HG03432 (cell line): Measurements from ENCODE around the gene DDX27.

Experiments
- ATAC-seq: cut with Tn5 transposase; IDR thresholded peaks from one replicate; pipeline ENCODE4 v1.9.1; 2021; ENCODE audit warnings: mild to moderate bottlenecking, moderate library complexity; ENCODE audit not compliant: unreplicated experiment

The DDX27 gene

DNA sequence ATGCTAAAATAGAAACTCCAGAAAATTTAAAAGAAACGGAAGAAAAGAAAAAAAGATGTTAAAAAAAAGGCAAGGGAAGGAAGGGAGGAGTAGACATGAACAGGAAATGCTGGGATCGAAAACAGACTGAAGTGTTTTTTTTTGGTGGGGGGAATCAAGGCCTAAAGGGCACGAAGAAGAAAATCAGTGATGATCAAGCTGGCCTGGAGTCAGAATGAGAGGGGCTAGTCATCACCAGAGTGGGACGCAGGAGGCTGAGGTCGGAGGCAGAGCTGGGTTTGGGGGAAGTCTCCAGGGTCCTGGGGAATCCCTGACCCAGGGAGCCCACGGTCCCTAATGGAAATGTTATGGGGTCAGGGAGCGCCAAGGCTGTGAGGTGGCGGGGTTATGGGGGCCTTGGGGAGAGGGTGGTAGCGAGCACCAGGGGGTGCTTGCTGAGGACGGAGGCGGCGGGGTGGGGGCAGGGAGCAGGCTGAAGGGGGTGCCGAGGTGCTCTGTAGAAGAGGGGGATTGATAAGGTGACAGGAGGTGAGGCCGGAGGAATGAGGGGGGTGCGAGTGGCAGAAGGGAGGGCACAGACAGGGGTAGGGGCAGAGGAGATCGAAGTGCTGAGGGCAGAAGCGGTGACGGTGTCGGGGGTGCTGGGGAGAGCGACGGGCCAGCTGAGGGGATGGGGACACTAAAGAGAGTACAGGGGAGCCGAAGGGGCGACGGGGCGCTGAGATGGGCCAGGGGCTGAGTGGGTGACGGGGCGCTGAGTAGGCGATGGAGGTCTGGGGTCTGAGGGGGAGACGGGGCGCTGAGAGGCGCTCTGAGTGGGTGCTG, 58.0 kb downstream of the DDX27 start:
- no peak for ATAC-seq

DNA sequence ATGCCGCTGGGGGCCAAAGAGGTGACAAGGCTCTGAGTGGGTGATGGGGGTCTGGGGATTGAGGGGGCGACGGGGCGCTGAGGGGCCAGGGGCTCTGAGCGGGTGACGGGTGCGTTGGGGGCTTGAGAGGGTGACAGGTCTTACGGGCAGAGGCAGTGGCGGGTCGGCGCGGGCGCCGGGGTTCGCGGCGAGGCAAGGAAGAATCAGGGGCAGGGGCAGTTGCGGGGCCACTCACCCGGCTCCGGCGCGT, 58.5 kb downstream of the DDX27 start:
- ATAC-seq = no peak

DNA sequence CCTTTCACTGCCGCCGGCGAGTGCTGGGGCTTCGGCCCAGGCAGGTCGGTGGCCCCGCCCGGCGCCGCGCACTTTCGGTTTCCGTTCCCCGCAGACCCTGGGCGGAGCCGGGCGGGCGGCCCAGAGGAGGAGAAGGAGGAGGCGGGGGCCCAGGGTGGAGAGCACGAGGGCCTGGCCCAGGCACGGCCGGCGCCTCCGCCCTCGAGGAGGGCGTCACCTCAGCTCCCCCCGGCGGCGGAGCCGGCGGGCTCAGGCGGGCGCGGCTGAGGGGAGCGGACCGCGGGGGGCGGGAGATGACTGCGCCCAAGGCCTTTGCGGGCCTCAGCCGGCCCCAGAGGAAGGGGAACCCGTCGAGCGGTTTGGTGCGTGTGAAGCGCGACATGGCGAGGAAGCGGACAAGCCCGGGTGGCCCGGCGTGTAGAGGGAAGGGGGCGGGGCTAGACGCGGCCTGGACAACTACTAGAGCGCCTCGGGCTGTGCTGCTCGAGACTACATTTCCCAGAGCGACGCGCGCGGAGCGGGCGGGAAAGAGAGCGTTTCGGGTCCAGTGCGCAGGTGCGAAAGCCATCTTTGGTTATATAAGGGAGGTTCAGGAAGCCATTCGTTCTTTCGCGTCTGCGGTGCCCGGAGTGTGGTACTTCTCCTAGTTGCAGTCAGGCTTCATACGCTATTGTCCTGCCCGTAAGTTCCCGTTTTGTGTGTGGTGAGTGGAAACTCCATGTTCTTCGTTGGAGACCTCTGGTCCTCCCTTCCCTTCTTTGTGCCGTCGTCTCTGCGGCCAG, 59.0 kb downstream of the DDX27 start, which contains the start of gene ZNFX1:
Gene ZNFX1 (minus strand): TSS at position 22 of the 782 bp plus-strand sequence. CDS start 2,218 bp downstream, outside the sequence.
- ATAC-seq = peak; percentile 87

DNA sequence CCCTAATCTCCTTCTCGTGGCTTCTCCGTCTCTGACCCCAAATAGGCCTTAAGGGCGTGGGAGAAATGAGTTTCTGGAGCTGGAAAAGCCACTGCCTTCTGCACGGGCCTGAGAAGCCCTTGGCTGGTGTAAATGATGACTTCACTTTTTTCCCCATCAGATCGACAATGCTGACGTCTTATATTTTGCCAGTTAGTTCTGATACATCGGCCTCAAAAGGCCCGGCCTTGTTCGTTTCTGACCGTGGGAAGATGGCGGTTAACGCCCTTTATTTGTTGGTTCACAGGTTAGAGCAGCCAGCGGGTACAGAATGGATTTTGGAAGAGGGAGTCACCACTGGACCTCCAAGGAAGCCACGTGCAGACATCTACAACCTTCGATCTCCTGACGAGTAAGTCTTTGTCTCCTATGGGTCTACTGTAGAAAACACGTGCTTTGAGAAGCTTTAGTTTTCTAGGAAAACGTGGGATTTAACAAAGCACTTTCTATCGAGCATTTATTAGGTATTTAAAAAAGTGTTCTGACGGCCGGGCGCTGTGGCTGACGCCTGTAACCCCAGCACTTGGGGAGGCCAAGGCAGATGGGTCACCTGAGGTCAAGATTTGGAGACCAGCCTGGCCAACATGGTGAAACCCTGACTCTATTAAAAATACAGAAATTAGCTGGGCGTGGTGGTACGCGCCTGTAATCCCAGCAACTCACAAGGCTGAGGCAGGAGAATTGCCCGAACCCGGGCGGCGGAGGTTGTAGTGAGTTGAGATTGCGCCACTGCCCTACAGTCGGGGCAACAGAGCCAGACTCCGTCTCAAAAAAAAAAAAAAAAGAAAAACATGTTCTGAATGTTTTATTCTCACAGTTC, 59.8 kb downstream of the DDX27 start:
- ATAC-seq = no peak

DNA sequence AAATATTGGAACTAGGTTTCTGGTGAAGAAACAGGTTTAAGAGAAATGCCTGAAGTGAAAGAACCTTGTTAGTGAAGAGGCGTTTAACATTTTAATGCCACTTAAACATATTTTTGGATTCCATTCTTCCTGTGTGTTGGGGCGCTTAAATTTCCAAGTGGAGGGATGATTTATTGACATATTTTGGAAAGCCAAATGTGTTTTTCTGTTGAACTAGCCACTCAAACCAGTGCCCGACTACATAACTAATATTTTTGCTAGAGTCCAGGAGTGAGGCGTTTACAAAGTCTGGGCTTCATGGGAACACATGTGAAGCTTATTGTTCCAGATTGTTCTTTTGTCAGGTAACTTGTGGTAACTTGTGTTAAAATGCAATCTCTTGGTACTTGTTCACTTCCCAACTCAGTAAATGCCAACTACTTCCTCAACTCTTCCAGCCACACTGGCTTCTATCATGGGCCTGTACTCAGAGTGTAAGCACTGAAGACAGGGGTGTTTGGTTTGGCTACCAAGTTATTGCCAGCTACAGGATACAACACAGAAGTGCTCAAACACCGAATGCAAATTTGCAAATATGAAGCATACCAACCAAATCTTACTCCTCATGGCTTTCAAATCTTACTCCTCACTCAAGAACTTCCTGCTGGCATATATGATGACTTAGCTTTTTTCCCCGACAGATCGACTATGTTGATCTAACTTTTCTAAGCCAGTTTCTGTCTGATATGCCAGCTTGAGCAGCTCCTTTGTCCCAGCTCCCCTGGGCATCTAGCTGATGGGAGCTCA, 60.7 kb downstream of the DDX27 start:
- no peak for ATAC-seq

DNA sequence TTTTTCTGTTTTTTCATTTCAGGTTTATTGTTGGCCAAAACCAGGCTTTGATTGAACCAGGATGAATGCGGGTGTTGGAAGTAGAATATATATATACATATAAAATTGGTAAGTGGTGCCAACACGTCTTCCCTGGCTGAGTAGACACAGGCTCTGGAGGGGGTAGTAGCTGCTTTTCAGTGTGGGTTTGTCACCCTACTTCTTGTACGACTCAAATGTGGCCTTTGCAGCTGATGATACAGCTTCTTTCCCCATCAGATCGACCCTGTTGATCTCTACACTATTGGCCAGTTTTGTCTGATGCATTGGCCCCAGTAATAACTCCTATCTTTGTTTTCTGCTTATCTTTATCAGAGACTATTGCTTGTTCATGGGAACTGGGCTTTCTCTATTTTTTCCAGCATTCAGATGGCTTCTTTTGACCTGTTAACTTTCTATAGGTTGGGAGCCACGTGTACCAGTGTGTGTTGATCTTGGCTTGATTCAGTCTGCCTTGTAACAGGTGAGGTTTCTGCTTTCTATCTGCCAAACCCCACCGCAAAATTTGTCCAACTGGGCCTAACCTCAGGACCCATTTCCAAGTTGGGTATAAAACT, 61.3 kb downstream of the DDX27 start:
- no peak for ATAC-seq

DNA sequence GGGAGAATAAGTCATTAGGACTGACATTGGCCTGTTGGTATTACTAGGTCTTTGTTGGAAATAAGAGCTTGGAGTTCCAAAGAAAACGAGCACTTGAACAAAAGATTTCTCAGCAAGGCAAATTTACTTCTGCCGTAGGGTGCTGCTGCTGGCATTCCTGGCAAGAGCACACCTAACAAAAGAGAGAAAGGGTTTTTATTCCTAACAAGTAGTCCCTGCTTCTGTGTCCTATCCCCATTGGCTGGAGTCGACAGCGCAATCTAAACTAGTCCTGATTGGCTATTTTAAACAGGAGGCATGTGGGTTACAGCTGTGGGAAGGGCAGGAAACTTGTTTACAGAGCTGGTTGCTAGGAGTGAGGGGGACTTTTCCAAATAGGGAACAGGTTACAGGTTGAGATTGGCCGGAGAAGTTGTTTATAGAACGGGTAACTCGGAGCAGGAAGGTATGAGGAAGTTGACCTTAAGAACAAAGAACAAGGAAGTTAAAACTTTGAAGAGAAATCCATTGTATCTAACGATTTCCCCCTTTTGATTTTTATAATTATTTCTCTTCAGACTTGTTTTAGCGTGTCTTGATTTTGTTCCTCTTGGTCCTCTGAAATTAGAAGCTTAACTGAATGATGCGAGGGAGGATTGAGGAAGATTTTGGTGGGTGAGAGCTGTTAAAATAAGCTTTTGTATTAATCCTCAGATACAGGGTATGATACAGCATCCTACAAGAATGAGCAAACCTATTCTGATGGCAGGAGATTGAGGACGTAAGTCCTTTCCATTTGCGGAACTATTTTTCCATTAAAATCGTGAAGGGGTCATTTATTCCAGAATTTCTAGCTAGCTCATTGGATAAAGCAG, 62.1 kb downstream of the DDX27 start:
- ATAC-seq = no peak

DNA sequence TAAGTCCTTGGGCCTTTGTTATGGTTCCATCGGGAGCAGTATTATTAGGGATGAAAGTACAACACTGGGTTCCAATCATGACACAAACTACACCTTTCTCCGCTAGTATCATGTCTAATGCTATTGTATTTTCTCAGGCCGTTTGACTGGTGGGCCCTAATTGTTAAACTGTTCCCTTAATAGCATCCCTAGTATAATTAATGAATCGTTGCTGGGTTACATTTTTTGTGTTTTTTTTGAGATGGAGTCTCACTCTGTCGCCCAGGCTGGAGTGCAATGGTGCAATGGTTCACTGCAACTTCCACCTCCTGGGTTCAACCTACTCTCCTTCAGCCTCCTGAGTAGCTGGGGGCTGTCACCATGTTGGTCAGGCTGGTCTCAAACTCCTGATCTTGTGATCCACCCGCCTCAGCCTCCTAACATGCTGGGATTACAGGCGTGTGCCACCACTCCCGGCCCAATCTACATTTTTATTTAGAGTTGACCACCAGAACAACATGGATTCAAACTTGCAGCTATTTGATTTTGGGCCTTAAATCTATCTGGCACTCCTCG, 62.8 kb downstream of the DDX27 start:
- no peak for ATAC-seq

DNA sequence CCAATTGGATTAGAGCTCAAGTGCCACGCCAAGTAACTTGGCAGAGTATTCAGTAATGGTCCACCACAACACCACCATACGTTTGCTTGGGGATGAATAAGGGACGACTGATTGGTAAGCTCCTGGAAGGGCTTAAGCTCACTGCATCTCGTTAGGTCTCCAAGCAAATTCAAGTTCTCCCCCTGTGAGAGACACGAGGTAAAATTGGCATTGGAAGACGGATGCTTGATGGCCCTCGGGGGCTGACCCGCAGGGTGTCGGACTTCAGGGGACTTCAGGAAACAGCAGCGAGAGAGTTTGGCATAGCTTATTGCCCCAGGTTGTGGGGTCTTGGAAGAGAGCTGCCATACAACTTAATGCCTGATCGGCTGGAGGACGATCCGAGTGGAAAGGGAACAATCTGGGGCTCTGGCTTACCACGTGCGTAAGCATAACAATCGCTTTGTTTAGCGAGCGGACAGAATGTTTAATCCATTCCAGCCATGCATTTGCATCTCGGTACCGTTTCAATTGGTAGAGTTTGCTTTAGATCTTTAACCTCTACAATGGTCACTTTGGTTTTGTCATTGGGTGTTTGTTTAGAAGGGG, 63.5 kb downstream of the DDX27 start:
- no peak for ATAC-seq

DNA sequence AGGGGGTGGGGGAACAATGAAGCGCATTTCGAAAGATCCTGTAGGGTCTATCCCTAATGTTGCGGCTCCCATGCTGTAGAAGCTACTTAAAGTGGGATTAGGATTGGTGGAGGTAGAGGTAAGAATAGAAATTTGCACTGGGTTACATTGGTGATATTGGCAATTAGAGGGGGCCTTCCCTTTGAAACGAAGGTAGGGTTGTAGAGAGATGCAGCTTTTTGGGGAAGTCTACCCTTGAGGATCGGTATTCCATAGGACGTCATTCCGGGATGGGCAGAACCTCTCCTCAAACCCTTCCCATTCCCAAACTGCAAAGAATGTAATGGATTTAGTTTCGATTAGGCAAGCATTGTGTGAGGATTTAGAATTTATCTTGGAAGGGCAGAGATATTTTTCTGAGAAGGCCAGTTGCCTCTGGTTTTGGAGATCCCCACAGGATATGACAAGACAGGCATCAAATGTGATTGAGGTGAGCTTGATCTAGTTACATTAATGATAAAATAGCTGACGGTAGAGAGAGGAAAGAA, 64.0 kb downstream of the DDX27 start:
- no peak for ATAC-seq

DNA sequence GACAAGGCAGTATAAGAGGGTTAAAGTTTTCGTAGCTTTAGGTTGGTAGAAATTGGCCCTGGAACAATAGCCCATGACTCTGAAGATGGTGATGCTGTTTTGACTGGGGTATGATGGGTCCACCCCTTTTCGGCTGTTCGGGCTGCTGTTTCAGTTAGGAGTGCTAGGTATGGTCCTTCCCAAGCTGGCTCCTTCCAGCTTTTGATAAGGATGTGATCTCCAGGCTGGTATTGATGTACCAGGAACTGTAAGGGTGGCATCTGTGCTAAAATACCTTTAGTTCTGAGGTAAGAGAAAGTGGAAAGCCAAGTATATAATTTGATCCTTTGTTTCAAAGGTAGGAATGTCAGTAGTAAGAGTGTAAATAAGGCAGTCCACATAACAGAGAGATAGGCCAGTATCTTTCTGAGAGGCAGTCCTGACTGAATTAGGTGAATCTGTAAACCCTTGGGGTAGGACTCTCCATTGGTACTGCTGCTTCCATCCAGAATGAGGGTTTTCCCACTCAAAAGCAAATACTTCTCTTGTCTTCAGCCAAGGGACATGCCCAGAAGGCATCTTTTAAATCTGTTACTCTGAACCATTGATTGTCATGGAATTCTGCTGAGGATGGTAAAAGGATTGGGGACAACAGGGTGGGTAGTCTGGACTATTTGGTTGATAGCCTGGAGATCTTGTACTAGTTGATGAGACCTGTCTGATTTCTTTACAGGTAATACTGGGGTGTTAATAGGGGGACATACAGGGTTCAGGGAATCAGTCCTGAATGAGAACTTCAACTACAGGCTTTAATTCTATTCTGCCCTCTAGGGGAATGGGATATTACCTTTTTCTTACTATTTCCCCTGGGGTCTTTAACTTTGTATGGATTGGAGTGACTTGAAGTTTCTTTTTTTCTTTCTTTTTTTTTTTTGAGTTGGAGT, 64.7 kb downstream of the DDX27 start:
- ATAC-seq = no peak

DNA sequence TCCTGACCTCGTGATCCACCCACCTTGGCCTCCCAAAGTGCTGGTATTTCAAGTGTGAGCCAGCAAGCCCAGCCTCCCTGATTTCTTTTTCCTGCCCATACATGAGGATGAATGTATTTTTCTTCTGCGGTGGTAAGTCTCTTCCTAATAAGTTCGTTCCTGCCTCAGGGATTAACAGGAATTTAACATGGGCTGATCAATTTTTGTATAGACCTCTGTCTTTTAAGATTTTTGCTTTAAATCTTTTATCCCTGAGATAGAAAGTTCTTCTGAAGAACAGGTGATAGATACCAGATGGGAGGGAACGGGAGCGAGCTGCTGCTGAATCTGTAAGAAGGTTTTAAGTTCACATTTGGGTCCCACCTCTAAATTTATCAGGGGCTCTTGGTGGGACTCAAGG, 65.6 kb downstream of the DDX27 start:
- ATAC-seq = no peak

DNA sequence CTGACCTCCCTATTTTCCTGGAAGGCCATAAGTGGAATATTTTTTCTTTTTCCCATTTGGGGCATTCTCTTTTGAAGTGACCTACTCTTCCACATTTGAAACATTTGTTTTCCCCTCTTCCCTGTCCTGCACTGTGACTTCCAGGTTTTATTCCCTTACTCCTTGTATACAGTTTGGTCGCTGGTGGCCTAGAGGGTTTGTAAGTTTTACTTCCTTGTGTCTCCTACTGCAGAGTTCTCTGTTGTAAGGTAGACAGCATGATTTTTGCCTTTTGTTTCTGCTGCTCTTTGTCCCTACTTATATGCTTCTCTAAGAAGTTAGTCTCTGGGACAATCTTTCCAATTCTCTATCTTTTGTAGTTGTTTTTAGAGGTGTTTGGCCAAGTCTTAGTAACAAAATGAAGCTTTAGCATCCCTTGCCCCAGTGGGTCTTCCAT, 66.0 kb downstream of the DDX27 start:
- no peak for ATAC-seq

DNA sequence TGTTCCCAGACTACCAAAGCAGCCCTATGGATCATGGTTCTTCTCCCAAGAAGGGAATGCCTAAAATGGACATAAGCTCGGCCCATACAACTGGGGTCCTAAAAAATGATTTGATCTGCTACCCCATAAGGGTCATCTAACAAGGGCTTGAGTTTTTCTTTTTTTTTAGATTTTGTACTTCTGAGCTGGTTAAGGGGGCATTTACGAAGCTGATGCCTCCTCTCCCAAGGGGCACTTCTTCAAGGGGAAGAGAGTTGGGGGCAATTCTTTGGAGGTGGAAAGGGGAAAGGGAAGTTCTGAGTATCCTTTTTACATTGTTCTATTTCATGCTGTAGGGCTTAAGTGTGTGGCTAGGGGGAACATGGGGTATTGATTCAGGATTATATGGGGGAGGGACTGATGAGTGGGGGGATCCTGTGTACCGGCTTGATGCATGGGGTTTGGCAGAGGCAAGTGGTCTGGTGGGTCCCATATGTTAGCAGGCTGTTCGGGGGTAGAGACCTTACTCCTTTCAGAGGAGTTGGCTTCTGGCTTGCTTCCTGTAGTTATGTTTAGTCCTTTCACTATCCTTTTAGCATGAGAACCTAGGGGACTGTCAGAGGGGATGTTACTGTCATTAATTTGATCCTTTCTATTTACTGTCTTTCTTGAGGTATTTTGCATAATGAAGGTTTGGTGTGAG, 66.7 kb downstream of the DDX27 start:
- ATAC-seq = no peak

DNA sequence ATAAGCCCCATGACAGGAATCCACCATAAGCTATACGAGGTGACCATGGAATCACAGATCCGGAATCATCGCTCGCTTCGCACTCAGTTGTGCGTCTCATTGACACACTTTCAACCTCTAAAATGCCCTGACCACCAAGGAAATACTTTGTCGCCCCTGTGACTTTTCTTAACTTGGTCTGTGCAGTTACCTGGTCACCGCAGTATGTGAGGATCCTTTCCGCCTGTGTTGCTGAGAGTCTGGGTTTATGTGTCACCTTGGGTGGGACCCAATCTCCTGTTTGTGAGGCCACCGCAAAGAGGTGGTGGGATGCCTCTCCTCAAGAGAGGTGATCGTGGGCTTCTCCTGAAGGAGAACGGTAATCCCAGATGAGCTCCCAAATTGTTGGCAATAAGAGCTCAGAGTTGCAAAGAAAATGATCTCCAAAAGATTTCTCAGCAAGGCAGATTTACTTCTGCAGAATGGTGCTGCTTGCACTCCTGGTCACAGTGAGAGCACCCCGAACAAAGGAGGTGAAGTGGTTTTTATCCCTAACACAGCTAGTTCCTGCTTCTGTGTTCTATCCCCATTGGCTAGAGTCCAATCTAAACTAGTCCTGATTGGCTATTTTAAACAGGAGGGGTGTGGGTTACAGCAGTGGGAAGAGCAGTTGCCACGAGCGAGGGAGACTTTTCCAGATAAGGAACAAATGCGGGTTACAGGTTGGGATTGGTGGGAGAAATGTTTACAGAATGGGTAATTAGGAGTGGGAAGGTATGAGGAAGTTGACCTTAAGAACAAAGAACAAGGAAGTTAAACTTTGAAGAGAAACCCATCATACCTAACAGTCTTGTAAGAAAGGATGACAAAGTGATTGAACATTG, 67.7 kb downstream of the DDX27 start:
- no peak for ATAC-seq
